Measurements from ENCODE around the gene KIF19. TPM values are rescaled to one million over a fixed set of nuclear protein-coding genes. Genes with fewer than 3 reads are reported as not detected.
A peak's percentile ranks its signal among the peaks of the same experiment; 100 is the strongest.

KIF19 gene
- total RNA-seq, 1 donor from 2014 or later: not detected

GRCh38 chr17:74354561-74354960 lies 28.5 kb downstream of the KIF19 start:
- H3K4me1 Mint-ChIP-seq: peaks cover 2% of the 10 kb centered on the region
- TF ChIP-seq CTCF (IDR thresholded peaks at IDR 0.05; ENCODE audit: unreplicated experiment): no peak
- H3K9me3 Mint-ChIP-seq: no peaks in the 10 kb centered on the region
- no peaks in the 10 kb centered on the region for H3K36me3 Mint-ChIP-seq
- H3K27ac Mint-ChIP-seq: no peak overlapping the region
- peaks cover 92% of the 10 kb centered on the region for H3K27me3 Mint-ChIP-seq (ENCODE audit: low read depth)
- no peak for DNase-seq (ENCODE audit: low spot score in 2 of 2, unreplicated experiment in 2 of 2)
- no peak overlapping the region for H3K4me3 Mint-ChIP-seq

DNA sequence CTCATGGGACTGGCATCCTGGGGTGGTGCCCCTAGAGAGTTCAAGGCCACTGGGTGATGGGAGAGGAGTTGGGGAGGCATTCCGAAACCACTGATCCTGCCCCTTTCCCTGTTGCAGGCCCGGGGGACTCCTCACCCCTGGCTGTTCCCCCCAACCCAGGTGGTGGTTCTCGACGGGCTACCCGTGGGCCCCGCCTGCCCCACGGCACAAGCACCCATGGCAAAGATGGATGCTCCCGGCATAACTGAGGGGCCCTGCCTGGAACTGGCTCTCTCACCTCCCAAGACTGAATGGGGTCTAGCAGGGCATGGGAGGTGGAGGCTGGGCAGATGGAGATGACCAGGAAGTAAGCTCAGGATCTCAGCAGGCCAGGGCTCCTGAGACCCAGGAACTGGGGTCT lies 29.0 kb downstream of the KIF19 start:
- Mint-ChIP-seq H3K4me1 (peaks cover 2% of the 10 kb centered on the region), H3K4me3 (no peak overlapping the region), H3K27ac (no peak overlapping the region), H3K36me3 (no peaks in the 10 kb centered on the region), H3K27me3 (ENCODE audit: low read depth) (peaks cover 92% of the 10 kb centered on the region), H3K9me3 (no peaks in the 10 kb centered on the region)
- no peak for DNase-seq (ENCODE audit: low spot score in 2 of 2, unreplicated experiment in 2 of 2)
- no peak for TF ChIP-seq CTCF (IDR thresholded peaks at IDR 0.05; ENCODE audit: unreplicated experiment)

- DNase-seq (ENCODE audit: low spot score in 2 of 2, unreplicated experiment in 2 of 2): no peak
- peak; percentile 22 for TF ChIP-seq CTCF (IDR thresholded peaks at IDR 0.05; ENCODE audit: unreplicated experiment)
- Mint-ChIP-seq H3K27me3 (ENCODE audit: low read depth) (peaks cover 93% of the 10 kb centered on the region), H3K4me1 (peaks cover 11% of the 10 kb centered on the region), H3K4me3 (peak overlapping the region; percentile 41), H3K36me3 (no peaks in the 10 kb centered on the region), H3K9me3 (no peaks in the 10 kb centered on the region), H3K27ac (no peak overlapping the region)
Observed at GRCh38 chr17:74356646-74357465, 30.8 kb downstream of the KIF19 start.

DNA sequence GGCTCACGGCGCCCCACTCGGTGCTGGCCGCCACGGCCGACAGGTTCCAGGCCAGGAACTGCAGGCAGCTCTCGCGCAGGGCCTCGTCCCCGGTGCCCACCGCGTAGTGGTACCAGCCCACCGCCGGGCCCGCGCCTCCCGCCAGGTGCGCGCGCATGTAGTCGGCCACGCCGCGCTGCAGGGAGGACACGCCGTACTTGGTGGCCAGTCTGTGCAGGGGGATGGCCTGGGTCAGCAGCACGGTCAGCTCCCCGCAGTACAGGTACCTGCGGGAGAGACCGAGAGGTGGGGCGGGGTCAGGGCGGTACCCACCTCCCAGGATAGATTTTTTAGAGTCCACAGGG lies 31.4 kb downstream of the KIF19 start:
- Mint-ChIP-seq H3K27me3 (ENCODE audit: low read depth) (peaks cover 93% of the 10 kb centered on the region), H3K27ac (no peak overlapping the region), H3K36me3 (no peaks in the 10 kb centered on the region), H3K4me3 (peak overlapping the region; percentile 38), H3K4me1 (peaks cover 17% of the 10 kb centered on the region), H3K9me3 (no peaks in the 10 kb centered on the region)
- no peak for DNase-seq (ENCODE audit: low spot score in 2 of 2, unreplicated experiment in 2 of 2)
- TF ChIP-seq CTCF (IDR thresholded peaks at IDR 0.05; ENCODE audit: unreplicated experiment): no peak

DNA sequence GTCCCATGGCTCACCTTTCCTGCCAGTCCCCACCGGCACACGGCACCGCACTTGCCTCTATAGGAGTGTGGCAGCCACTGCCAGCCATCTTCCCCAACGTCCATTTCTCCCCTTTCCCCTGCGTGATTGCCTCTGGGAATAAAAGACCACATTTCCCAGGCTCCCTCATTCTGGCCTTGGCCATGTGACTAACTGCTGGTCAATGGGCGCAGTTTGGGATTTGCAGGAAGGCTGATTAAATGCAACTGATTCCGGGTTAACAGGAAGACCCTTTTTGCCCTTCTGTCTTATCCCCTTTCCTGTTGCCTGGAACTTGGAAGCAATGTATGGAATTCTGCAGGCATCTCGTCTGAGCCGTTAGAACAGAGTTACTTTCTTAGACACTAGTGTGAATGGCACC lies 32.7 kb downstream of the KIF19 start:
- TF ChIP-seq CTCF (IDR thresholded peaks at IDR 0.05; ENCODE audit: unreplicated experiment): no peak
- Mint-ChIP-seq H3K36me3 (no peaks in the 10 kb centered on the region), H3K27ac (no peak overlapping the region), H3K4me3 (no peak overlapping the region), H3K27me3 (ENCODE audit: low read depth) (peaks cover 93% of the 10 kb centered on the region), H3K4me1 (peaks cover 20% of the 10 kb centered on the region), H3K9me3 (no peaks in the 10 kb centered on the region)
- no peak for DNase-seq (ENCODE audit: low spot score in 2 of 2, unreplicated experiment in 2 of 2)
